ENCODE measurements around the gene ZDHHC6.

ZDHHC6 gene

GRCh38 chr10:112382515-112383235 is 64.0 kb downstream of the ZDHHC6 start:
- H3K27me3 ChIP-seq, result peaks cover 2% of the 10 kb centered on the region; the same call in 1 of the 2 replicates

More at GRCh38 chr10:112382515-112383235, 64.0 kb downstream of the ZDHHC6 start:
- no peak for DNase-seq
- Histone ChIP-seq H3K9me3 (no peaks in the 10 kb centered on the region), H3K36me3 (no peaks in the 10 kb centered on the region), H3K4me1 (no peaks in the 10 kb centered on the region), H3K4me3 (ENCODE audit: low read depth, low read length) (no peak overlapping the region)
- TF ChIP-seq CTCF (IDR thresholded peaks at IDR 0.05; ENCODE audit: low read depth, low read length), result no peak

Measured in BE2C (cell line).